OCI-LY7 (cell line): ENCODE data around the gene CPTP.

ENCODE experiments used
- CTCF ChIP-seq: fragments of 200-600 bp; sonication (generic); conservative IDR thresholded peaks from 2 replicates; pipeline ENCODE4 v1.5.1; 2014; ENCODE audit warnings: mild to moderate bottlenecking, antibody characterized with exemption, low read length, moderate library complexity, mixed read lengths
- EZH2phosphoT487 ChIP-seq: fragments of 200-600 bp; sonication (generic); IDR thresholded peaks from 2 replicates; pipeline ENCODE4 v1.6.1; 2018; ENCODE audit warnings: low read depth, borderline replicate concordance, mild to moderate bottlenecking, mixed run types, antibody characterized with exemption, low read length, moderate library complexity, mixed read lengths

- TF ChIP-seq CTCF (no peak), EZH2phosphoT487 (no peak)
Observed at GRCh38 chr1:1308756-1309250, 15.8 kb upstream of the CPTP start.
